Keratinocyte (primary cell): ENCODE results near the gene SFSWAP. TPM values are rescaled to one million over a fixed set of nuclear protein-coding genes. Genes with fewer than 3 reads are reported as not detected.

Experiments
- DNase-seq: peaks from one replicate; pipeline ENCODE4 v3.0.0-alpha.2; 2011; ENCODE audit warnings: low read depth, missing footprints, low spot score
- FAIRE-seq: peaks from 2 replicates; lab custom pipeline; 2011; peaks lifted over from hg19 to GRCh38; lab: Jason Lieb, UNC
- H2AFZ ChIP-seq: 2 replicates; pipeline ENCODE4 v1.6.0; 2012; ENCODE audit warnings: low read length, control low read depth, inconsistent platforms; ENCODE audit not compliant: control insufficient read depth
- H3K27ac ChIP-seq: 2 replicates; pipeline ENCODE4 v1.5.1; 2011; ENCODE audit warnings: low read length; ENCODE audit not compliant: control insufficient read depth, insufficient read depth
- H3K27me3 ChIP-seq: 3 replicates; pipeline ENCODE4 v1.6.0; 2011; ENCODE audit warnings: low read length; ENCODE audit not compliant: control insufficient read depth, insufficient read depth; ENCODE audit errors: extremely low read depth
- H3K36me3 ChIP-seq, 2 experiments: 2 replicates in 1 of 2; 3 replicates in 1 of 2; pipeline ENCODE4 v1.5.1; 2011; ENCODE audit warnings: low read length in 2 of 2, mild to moderate bottlenecking in 1 of 2; ENCODE audit not compliant: control insufficient read depth in 2 of 2, insufficient read depth in 2 of 2; ENCODE audit errors: extremely low read depth in 1 of 2
- H3K4me1 ChIP-seq: 3 replicates; pipeline ENCODE4 v1.5.1; 2011; ENCODE audit warnings: low read length; ENCODE audit not compliant: control insufficient read depth, insufficient read depth; ENCODE audit errors: extremely low read depth
- H3K4me2 ChIP-seq: 3 replicates; pipeline ENCODE4 v1.6.0; 2011; ENCODE audit warnings: low read depth, low read length; ENCODE audit not compliant: control insufficient read depth, insufficient read depth; ENCODE audit errors: extremely low read depth
- H3K4me3 ChIP-seq, 3 experiments: fragments of 200-600 bp in 1 of 3; sonication (generic) in 1 of 3; 2 replicates in 2 of 3; 3 replicates in 1 of 3; pipeline ENCODE4 v1.5.1; 2011 to 2016; ENCODE audit warnings: low read length in 3 of 3, mild to moderate bottlenecking in 3 of 3, control low read depth in 2 of 3, inconsistent platforms in 1 of 3, low read depth in 1 of 3, mixed read lengths in 1 of 3, mixed run types in 1 of 3, moderate library complexity in 1 of 3; ENCODE audit not compliant: control insufficient read depth in 2 of 3, insufficient read depth in 2 of 3; ENCODE audit errors: extremely low read depth in 1 of 3
- H3K79me2 ChIP-seq: 2 replicates; pipeline ENCODE4 v1.6.0; 2012; ENCODE audit warnings: low read length; ENCODE audit not compliant: control insufficient read depth, insufficient read depth
- H3K9ac ChIP-seq: 3 replicates; pipeline ENCODE4 v1.6.0; 2011; ENCODE audit warnings: low read length; ENCODE audit not compliant: control insufficient read depth, insufficient read depth; ENCODE audit errors: extremely low read depth
- H3K9me1 ChIP-seq: 3 replicates; pipeline ENCODE4 v1.6.0; 2011; ENCODE audit warnings: low read length; ENCODE audit not compliant: control insufficient read depth, insufficient read depth; ENCODE audit errors: extremely low read depth
- H3K9me3 ChIP-seq: 2 replicates; pipeline ENCODE4 v1.5.1; 2012; ENCODE audit warnings: low read depth, low read length; ENCODE audit not compliant: control insufficient read depth
- H4K20me1 ChIP-seq: 3 replicates; pipeline ENCODE4 v1.6.0; 2011; ENCODE audit warnings: low read length; ENCODE audit not compliant: control insufficient read depth, insufficient read depth; ENCODE audit errors: extremely low read depth
- CTCF ChIP-seq, 3 experiments: IDR thresholded peaks in 1 of 3; conservative IDR thresholded peaks in 1 of 3; optimal IDR thresholded peaks in 1 of 3; 2 replicates in 2 of 3; 3 replicates in 1 of 3; pipeline versions ENCODE3 to v1.5.1; 2011; ENCODE audit warnings: low read length in 3 of 3, mild to moderate bottlenecking in 3 of 3, moderate library complexity in 2 of 3, control low read depth in 1 of 3, inconsistent platforms in 1 of 3; ENCODE audit not compliant: insufficient read depth in 2 of 3; ENCODE audit errors: extremely low read depth in 1 of 3
- EZH2 ChIP-seq: IDR thresholded peaks from one replicate; pipeline ENCODE4 v1.6.1; 2012; ENCODE audit warnings: inconsistent platforms, mild to moderate bottlenecking, low read length, moderate library complexity
- dilution Hi-C: fragments of 300-500 bp; cut with MboI; formaldehyde crosslinking; loops from one replicate; pipeline ENCODE4 v1.7.0; 2020; ENCODE audit warnings: low sequenced_read_pairs; ENCODE audit not compliant: extremely low pct_ligation_motif_present
- polyA plus RNA-seq, 5 experiments: library from polyadenylated mRNA; depleted of rRNA in 3 of 5; stranded (reverse) in 3 of 5; stranded (forward) in 1 of 5; unstranded in 1 of 5; fragments of >200 nt; gene quantifications; 1 replicate in 1 of 5; 2 replicates in 3 of 5; 3 replicates in 1 of 5; pipeline versions ENCODE4 v1.2.1 to v1.2.3, GENCODE V29; 2011 to 2012; ENCODE audit warnings: missing spikeins in 2 of 5, low read depth in 1 of 5, low replicate concordance in 1 of 5

Gene SFSWAP
- polyA plus RNA-seq, 1 donor (not counting 4 experiments of a cell fraction or from before 2014, with no cell fraction given) = 13.1 TPM

GRCh38 chr12:131827961-131828534 is 117.2 kb downstream of the SFSWAP start, which contains the start of gene MMP17:
MMP17 (plus strand) TSS chr12:131828393; CDS start chr12:131828495, 102 bp downstream.
- no peak for FAIRE-seq
- H3K9me1 ChIP-seq = no peaks in the 10 kb centered on the region
- H3K4me2 ChIP-seq = peak within 1 kb of the TSS; percentile 66
- H3K79me2 ChIP-seq = no peaks in the 10 kb centered on the region
- H3K9ac ChIP-seq = peak within 1 kb of the TSS; percentile 41
- H3K27me3 ChIP-seq = peaks cover 42% of the 10 kb centered on the region
- dilution Hi-C loops = no loop called here
- H3K9me3 ChIP-seq = no peaks in the 10 kb centered on the region
- H3K27ac ChIP-seq = no peak within 1 kb of the TSS
- no peaks in the 10 kb centered on the region for H4K20me1 ChIP-seq
- H3K4me1 ChIP-seq = peaks cover 8% of the 10 kb centered on the region
- no peaks in the 10 kb centered on the region for H3K36me3 ChIP-seq
- H2AFZ ChIP-seq = no peak within 1 kb of the TSS
- no peak for TF ChIP-seq EZH2
- TF ChIP-seq CTCF (optimal IDR thresholded peaks at IDR 0.05 in 1 of 3, IDR thresholded peaks at IDR 0.05 in 1 of 3, conservative IDR thresholded peaks at IDR 0.05 in 1 of 3; ENCODE audit: extremely low read depth in 1 of 3, insufficient read depth in 2 of 3, low read length in 3 of 3) = peak in 1 of 3 experiments; percentile 38
- DNase-seq = no peak
- peak within 1 kb of the TSS; percentile 25 to 51 (median 41) for H3K4me3 ChIP-seq

- Histone ChIP-seq H3K4me1 (peaks cover 8% of the 10 kb centered on the region), H3K36me3 (no peaks in the 10 kb centered on the region), H3K27me3 (peaks cover 42% of the 10 kb centered on the region), H2AFZ (no peak overlapping the region), H3K27ac (no peak overlapping the region), H3K79me2 (no peaks in the 10 kb centered on the region), H3K4me3 (peak overlapping the region; percentile 25 to 51 (median 41)), H4K20me1 (no peaks in the 10 kb centered on the region), H3K9me3 (no peaks in the 10 kb centered on the region), H3K9me1 (no peaks in the 10 kb centered on the region), H3K9ac (peak overlapping the region; percentile 41), H3K4me2 (peak overlapping the region; percentile 66)
- TF ChIP-seq CTCF (optimal IDR thresholded peaks at IDR 0.05 in 1 of 3, IDR thresholded peaks at IDR 0.05 in 1 of 3, conservative IDR thresholded peaks at IDR 0.05 in 1 of 3; ENCODE audit: extremely low read depth in 1 of 3, insufficient read depth in 2 of 3, low read length in 3 of 3) (no peak), EZH2 (peak; percentile 74)
- DNase-seq (no peak), FAIRE-seq (no peak)
- dilution Hi-C loops = no loop called here
Observed at GRCh38 chr12:131828671-131829355, 117.9 kb downstream of the SFSWAP start.
